Measurements from ENCODE around the gene SLC24A3. TPM values are rescaled to one million over a fixed set of nuclear protein-coding genes. Genes with fewer than 3 reads are reported as not detected.
A peak's percentile ranks its signal among the peaks of the same experiment; 100 is the strongest.

SLC24A3 gene
- total RNA-seq, 1 donor from 2014 or later = 14.0 TPM

DNA sequence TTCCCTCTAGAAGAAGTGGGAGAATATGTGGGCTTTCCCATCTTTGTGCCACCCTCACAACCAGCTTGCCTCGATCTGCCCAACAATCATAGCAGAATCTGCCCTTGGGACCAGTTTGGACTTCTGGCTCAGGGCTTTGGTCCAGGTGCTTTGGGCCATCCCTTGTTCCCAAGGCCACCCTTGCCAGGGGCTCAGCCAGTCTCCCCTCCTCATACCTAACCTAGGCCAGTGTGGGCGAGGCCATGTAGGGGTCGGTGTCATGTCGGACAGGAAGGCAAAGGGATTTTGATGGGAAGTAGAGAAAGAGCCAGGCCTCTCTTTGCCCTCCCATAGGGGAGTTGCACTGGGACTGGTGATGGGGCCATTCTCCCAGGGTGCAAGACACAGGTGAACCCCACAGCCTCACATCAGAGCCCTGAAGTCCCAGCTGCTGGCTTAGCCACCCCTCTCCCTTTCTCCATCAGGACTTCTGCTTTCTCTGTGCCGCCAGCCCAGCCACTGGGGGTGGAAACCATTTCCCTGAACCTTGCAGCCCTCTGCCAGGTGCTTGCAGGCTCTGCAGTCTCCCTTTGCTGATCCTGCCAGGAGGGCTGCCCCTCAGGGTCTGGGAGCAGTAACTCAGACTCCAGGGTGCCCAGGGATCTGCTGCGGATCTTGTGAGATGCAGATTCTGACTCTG lies 60.7 kb downstream of the SLC24A3 start:
- TF ChIP-seq, protein P1, sequence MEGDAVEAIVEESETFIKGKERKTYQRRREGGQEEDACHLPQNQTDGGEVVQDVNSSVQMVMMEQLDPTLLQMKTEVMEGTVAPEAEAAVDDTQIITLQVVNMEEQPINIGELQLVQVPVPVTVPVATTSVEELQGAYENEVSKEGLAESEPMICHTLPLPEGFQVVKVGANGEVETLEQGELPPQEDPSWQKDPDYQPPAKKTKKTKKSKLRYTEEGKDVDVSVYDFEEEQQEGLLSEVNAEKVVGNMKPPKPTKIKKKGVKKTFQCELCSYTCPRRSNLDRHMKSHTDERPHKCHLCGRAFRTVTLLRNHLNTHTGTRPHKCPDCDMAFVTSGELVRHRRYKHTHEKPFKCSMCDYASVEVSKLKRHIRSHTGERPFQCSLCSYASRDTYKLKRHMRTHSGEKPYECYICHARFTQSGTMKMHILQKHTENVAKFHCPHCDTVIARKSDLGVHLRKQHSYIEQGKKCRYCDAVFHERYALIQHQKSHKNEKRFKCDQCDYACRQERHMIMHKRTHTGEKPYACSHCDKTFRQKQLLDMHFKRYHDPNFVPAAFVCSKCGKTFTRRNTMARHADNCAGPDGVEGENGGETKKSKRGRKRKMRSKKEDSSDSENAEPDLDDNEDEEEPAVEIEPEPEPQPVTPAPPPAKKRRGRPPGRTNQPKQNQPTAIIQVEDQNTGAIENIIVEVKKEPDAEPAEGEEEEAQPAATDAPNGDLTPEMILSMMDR (conservative IDR thresholded peaks at IDR 0.05) = no peak
- Mint-ChIP-seq H3K27ac (no peak overlapping the region), H3K4me3 (no peak overlapping the region), H3K9me3 (no peaks in the 10 kb centered on the region), H3K4me1 (ENCODE audit: unreplicated experiment) (peaks cover 27% of the 10 kb centered on the region), H3K36me3 (no peaks in the 10 kb centered on the region), H3K27me3 (no peaks in the 10 kb centered on the region)
- DNase-seq (ENCODE audit: extremely low spot score, unreplicated experiment) = no peak

DNA sequence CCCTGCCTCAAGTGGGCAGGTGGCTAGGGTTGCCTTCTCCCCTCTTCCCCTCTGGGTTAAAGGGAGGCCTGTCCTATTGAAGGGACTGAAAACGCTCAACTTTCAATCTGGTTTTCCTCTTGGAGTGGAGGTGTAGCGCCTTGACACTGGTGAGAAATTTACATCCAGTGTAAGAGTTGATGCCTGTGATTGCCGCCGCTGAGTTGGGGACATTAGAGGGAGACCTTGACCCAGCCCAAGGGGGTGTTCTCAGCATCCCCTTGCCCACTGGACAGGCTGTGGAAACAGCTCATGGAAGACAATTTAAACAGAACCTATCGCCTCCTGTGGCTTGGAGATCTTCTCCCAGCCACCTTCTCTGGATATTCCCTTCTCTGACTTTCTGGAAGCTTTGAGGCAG lies 61.6 kb downstream of the SLC24A3 start:
- no peak overlapping the region for H3K4me3 Mint-ChIP-seq
- no peaks in the 10 kb centered on the region for H3K9me3 Mint-ChIP-seq
- H3K36me3 Mint-ChIP-seq = no peaks in the 10 kb centered on the region
- TF ChIP-seq, protein P1 (conservative IDR thresholded peaks at IDR 0.05) = no peak
- H3K27ac Mint-ChIP-seq = no peak overlapping the region
- H3K27me3 Mint-ChIP-seq = no peaks in the 10 kb centered on the region
- H3K4me1 Mint-ChIP-seq (ENCODE audit: unreplicated experiment) = peaks cover 27% of the 10 kb centered on the region
- DNase-seq (ENCODE audit: extremely low spot score, unreplicated experiment) = no peak

DNA sequence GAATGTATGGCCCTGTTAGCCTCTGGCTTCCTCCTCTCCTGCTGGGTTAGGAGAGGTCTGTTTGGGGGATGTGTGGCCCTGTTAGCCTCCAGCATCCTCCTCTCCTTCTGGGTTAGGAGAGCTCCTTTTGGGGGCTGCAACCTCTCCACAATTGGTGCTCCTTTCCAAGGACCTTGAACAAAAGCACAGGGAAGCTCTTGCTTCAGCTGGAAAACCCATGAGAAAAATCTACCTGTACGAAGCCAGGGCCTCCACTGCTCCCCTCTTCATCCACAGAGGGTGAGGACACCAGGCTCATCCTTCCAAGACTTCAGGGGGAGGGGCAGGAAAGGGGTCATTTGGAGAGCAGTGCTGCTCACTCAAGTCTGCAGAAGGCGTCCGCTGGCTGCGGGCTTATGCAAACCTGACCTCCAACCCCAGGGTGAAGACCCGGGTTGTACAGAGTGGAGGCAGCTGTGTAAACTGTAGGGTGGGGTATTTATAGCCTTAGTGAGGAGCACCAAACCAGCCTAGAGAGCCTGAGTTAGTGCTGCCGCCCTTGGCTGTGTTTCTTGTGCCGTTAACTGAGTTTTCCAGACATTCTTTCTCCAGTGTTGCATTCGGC lies 62.1 kb downstream of the SLC24A3 start:
- no peak for DNase-seq (ENCODE audit: extremely low spot score, unreplicated experiment)
- TF ChIP-seq, protein P1 (conservative IDR thresholded peaks at IDR 0.05) = no peak
- Mint-ChIP-seq H3K27me3 (peaks cover 3% of the 10 kb centered on the region), H3K9me3 (no peaks in the 10 kb centered on the region), H3K27ac (no peak overlapping the region), H3K4me3 (no peak overlapping the region), H3K36me3 (no peaks in the 10 kb centered on the region), H3K4me1 (ENCODE audit: unreplicated experiment) (peaks cover 27% of the 10 kb centered on the region)

DNA sequence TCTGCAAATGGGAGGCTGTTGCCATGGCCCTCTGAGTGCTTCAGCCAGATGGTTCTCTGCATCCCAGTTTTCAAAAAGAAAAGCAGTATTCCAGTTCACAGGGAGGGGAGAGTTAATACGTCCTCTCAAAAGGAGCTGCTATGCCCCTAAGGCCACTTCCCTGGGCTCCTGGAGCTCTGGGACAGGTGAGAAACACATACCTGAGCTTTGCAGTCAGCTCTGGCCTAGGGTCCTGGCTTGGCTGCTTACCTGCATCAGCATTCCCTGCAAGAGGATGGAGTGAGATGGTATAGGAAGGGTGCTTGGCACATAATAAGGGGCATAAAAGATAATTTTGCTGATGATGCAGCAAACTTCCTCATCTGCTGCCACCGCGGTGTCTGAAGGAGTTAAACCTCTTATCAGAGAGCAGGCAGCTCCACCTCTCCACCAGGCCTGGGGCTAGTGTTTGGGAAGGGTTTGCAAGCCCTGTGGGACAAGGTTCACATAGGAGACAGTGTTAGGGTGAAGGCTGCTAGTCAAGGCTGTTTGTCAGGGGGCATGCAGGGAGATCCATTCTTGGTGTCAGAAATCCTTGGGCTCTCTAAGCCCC lies 62.7 kb downstream of the SLC24A3 start:
- DNase-seq (ENCODE audit: extremely low spot score, unreplicated experiment) = no peak
- TF ChIP-seq, protein P1 (conservative IDR thresholded peaks at IDR 0.05) = no peak
- Mint-ChIP-seq H3K4me3 (peak overlapping the region; percentile 44), H3K27ac (no peak overlapping the region), H3K27me3 (peaks cover 3% of the 10 kb centered on the region), H3K9me3 (no peaks in the 10 kb centered on the region), H3K4me1 (ENCODE audit: unreplicated experiment) (peaks cover 27% of the 10 kb centered on the region), H3K36me3 (no peaks in the 10 kb centered on the region)

DNA sequence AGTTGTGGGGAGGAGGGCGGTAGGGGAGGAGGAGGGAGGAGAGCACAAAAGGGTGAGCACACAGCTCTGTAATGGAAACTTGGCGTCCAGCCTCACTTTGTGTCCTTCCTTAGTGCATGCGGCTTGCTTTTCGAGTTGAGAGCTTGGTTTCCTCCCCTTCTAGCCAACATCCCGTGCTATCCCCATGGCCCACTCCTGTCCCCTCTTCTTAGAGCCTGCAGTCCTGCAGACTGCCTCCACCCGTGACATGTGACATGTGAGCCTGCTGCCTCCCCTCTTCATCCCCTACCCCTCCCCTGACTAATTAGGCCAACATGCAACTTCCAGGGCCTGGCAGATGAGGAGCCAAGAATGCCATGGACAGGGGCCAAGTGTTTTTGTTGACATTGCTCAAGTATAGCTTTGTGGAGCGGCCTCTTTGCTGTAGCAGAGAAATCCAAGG lies 63.2 kb downstream of the SLC24A3 start:
- no peak overlapping the region for H3K27ac Mint-ChIP-seq
- TF ChIP-seq, protein P1 (conservative IDR thresholded peaks at IDR 0.05) = no peak
- peaks cover 27% of the 10 kb centered on the region for H3K4me1 Mint-ChIP-seq (ENCODE audit: unreplicated experiment)
- no peak for DNase-seq (ENCODE audit: extremely low spot score, unreplicated experiment)
- H3K36me3 Mint-ChIP-seq = no peaks in the 10 kb centered on the region
- H3K9me3 Mint-ChIP-seq = no peaks in the 10 kb centered on the region
- no peak overlapping the region for H3K4me3 Mint-ChIP-seq
- peaks cover 3% of the 10 kb centered on the region for H3K27me3 Mint-ChIP-seq

All from type B pancreatic cell (in vitro differentiated cells).